GM19467 (cell line): ENCODE data around the gene PYGB.

Experiments used
- ATAC-seq: cut with Tn5 transposase; IDR thresholded peaks from one replicate; pipeline ENCODE4 v1.9.1; 2021; ENCODE audit warnings: mild to moderate bottlenecking, moderate library complexity; ENCODE audit not compliant: unreplicated experiment

The PYGB gene

GRCh38 chr20:25215521-25215920 is 32.4 kb upstream of the PYGB start:
- ATAC-seq, result no peak

- ATAC-seq, result no peak
These were observed 31.5 kb upstream of the PYGB start for GRCh38 chr20:25216199-25216945.

- no peak for ATAC-seq
These were observed 30.4 kb upstream of the PYGB start for GRCh38 chr20:25217161-25218108.

GRCh38 chr20:25218109-25218486 is 29.8 kb upstream of the PYGB start:
- no peak for ATAC-seq

GRCh38 chr20:25218492-25218891 is 29.4 kb upstream of the PYGB start:
- no peak for ATAC-seq

GRCh38 chr20:25219365-25219764 is 28.5 kb upstream of the PYGB start:
- no peak for ATAC-seq

- ATAC-seq, result no peak
These were observed 27.7 kb upstream of the PYGB start for GRCh38 chr20:25220021-25220730.

GRCh38 chr20:25220810-25221591 is 26.9 kb upstream of the PYGB start:
- ATAC-seq, result no peak

- no peak for ATAC-seq
These were observed 26.1 kb upstream of the PYGB start for GRCh38 chr20:25221592-25222460.

GRCh38 chr20:25222461-25223178 is 25.3 kb upstream of the PYGB start:
- ATAC-seq, result no peak

- no peak for ATAC-seq
These were observed 24.7 kb upstream of the PYGB start for GRCh38 chr20:25223179-25223661.

- no peak for ATAC-seq
These were observed 23.8 kb upstream of the PYGB start for GRCh38 chr20:25223765-25224720.

GRCh38 chr20:25224941-25225340 is 22.9 kb upstream of the PYGB start:
- no peak for ATAC-seq

- ATAC-seq, result no peak
These were observed 22.0 kb upstream of the PYGB start for GRCh38 chr20:25225642-25226432.

GRCh38 chr20:25226433-25227316 is 21.2 kb upstream of the PYGB start:
- no peak for ATAC-seq

GRCh38 chr20:25227317-25227831 is 20.5 kb upstream of the PYGB start:
- ATAC-seq, result no peak
